ENCODE results near the gene CHN2. TPM values are rescaled to one million over a fixed set of nuclear protein-coding genes. Genes with fewer than 3 reads are reported as not detected.

CHN2 gene
- total RNA-seq, 1 donor from 2014 or later, result 0.73 TPM

DNA sequence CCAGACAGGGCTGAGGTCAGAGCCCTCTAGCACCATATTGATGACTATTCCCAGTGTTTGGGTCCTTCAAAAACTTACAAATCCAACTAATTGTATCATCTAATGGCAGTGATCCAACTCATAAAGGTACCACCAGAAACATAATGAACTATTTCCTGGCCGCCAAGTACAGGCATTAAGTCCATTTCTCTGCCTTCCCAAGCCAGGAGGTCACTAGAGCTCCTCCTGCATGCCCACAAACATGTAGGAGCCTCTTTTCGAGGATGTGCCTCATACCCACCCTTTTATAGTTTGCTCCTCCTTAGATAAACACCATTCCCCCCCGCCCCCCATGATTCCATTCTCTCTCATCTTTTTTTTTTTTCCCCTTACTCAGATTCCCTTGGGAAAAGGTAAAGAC lies 91.3 kb downstream of the CHN2 start:
- Mint-ChIP-seq H3K4me1 (ENCODE audit: low read depth) (peaks cover 49% of the 10 kb centered on the region), H3K27me3 (ENCODE audit: low read depth) (peaks cover 37% of the 10 kb centered on the region), H3K4me3 (ENCODE audit: low read depth) (no peak overlapping the region), H3K36me3 (ENCODE audit: low read depth) (no peaks in the 10 kb centered on the region), H3K27ac (no peak overlapping the region), H3K9me3 (no peaks in the 10 kb centered on the region)
- intact Hi-C loops (cut with micrococcal nuclease), result loop anchor here (1.0 to 5.0 kb wide), 3 partner anchors 15 to 89 kb away; no protein-coding TSS in a partner anchor
- no peak for DNase-seq (ENCODE audit: low spot score)

DNA sequence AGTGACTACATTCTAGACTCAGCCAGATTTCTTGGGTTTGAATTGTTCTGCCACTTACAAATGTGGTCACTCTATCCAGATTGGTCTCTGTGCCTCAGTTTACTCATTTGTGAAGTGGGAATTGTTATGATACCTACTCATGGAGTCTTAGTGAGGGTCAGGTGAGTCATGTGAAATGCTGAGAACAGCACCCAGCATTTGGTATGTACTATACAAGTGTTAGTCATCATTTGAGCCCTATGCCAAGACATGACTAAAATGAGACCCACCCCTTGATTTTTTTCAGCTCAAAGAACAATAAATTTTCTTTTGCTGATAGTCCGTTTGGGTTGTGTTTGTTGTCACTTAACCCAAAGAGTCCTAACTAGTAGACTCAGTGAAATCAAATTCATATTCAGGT lies 92.8 kb downstream of the CHN2 start:
- no peak overlapping the region for H3K27ac Mint-ChIP-seq
- intact Hi-C loops (cut with micrococcal nuclease), result loop anchor here (5.0 kb wide), 1 partner anchor 90 kb away; no protein-coding TSS in a partner anchor
- no peaks in the 10 kb centered on the region for H3K9me3 Mint-ChIP-seq
- peaks cover 48% of the 10 kb centered on the region for H3K4me1 Mint-ChIP-seq (ENCODE audit: low read depth)
- H3K4me3 Mint-ChIP-seq (ENCODE audit: low read depth), result no peak overlapping the region
- H3K27me3 Mint-ChIP-seq (ENCODE audit: low read depth), result peaks cover 41% of the 10 kb centered on the region
- H3K36me3 Mint-ChIP-seq (ENCODE audit: low read depth), result no peaks in the 10 kb centered on the region
- no peak for DNase-seq (ENCODE audit: low spot score)

DNA sequence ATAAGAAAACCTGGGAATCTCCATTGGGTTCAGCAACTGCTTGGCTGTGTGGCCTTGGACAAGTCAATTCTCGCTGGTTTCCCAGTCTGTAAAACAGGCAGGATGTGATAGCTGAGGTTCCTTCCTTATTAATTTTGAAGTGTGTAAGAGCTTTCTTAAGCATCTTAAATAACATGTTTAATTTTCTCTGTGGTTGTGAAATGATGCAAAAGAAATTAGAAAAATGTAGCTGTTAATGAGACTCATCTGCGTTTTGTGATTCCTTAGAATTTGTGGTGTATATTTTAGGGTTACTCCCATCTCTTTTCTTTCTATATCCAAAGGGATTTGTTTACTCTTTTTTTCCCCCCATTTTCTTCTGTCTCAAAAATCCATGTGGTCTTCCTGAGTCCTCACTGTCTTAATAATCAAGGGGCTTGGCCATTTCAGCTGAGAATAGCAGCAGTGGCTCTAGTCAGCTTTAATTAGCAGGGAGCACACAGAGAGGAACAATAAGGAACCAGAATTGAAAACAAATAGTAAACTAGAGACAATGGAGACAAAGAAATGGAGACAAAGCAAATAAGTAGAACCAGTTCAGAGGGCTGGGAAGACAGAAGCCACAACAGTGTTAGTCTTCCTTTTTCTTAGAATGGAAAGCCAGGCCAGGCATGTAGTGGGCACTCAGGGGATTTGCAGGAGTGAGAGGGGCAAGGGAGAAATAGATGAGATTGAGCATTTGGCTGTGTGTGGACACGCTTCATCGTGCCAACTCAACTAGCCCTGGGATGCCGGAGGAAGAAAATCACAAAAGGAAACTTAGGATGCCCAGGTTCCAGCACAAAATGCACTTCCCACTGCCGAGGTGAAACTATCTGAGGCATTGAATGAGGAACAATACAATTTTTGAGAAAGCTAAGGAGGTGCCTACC lies 93.9 kb downstream of the CHN2 start:
- peaks cover 48% of the 10 kb centered on the region for H3K4me1 Mint-ChIP-seq (ENCODE audit: low read depth)
- intact Hi-C loops (cut with micrococcal nuclease), result loop anchor here (1.0 to 5.0 kb wide), 3 partner anchors 10 to 91 kb away; no protein-coding TSS in a partner anchor
- no peak overlapping the region for H3K27ac Mint-ChIP-seq
- no peak for DNase-seq (ENCODE audit: low spot score)
- H3K27me3 Mint-ChIP-seq (ENCODE audit: low read depth), result peaks cover 45% of the 10 kb centered on the region
- no peak overlapping the region for H3K4me3 Mint-ChIP-seq (ENCODE audit: low read depth)
- no peaks in the 10 kb centered on the region for H3K9me3 Mint-ChIP-seq
- no peaks in the 10 kb centered on the region for H3K36me3 Mint-ChIP-seq (ENCODE audit: low read depth)

DNA sequence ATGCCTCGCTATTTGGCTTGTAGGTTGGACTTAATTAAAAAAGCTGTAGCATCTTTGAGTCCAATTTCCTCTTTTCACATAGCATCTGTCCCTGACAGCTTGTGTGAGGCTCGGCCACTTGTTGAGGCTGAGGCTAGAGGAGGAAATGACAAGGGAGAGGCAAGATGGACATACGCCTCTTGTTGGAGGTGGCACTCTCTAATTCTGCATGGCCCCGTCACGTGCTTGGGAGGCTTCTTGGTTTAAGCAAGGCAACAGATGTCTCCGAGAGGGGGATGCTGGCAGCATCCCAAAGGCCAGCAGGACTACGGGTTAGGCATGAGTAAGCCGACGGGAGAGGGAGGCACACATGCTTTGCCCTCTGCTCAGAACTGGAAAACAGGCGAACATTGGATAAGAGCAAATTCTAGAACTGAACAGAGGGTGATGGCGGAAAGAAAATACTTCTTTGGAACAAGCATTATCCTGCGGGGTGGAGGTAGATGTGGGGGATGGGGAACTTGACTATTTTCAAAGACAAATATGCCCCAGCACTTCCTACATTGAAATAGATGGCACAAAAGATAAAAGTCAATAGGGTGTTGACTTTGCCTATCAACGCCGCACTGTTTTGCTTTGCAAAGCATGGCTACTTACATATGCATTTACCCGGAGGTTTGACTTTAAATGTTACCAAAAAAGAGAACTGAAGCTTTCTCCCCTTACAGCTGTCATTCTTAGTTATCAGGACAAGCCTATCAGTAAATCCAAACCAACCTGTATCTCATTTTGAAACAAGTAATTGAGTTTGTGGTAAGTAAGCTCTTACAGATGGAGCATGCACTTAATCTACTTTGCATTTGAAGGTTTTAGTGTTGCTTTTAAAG lies 94.8 kb downstream of the CHN2 start:
- intact Hi-C loops (cut with micrococcal nuclease), result loop anchor here (1.0 to 5.0 kb wide), 3 partner anchors 11 to 92 kb away; no protein-coding TSS in a partner anchor
- H3K4me1 Mint-ChIP-seq (ENCODE audit: low read depth), result peaks cover 48% of the 10 kb centered on the region
- no peak for DNase-seq (ENCODE audit: low spot score)
- peaks cover 47% of the 10 kb centered on the region for H3K27me3 Mint-ChIP-seq (ENCODE audit: low read depth)
- H3K27ac Mint-ChIP-seq, result no peak overlapping the region
- no peaks in the 10 kb centered on the region for H3K36me3 Mint-ChIP-seq (ENCODE audit: low read depth)
- H3K4me3 Mint-ChIP-seq (ENCODE audit: low read depth), result no peak overlapping the region
- H3K9me3 Mint-ChIP-seq, result no peaks in the 10 kb centered on the region

DNA sequence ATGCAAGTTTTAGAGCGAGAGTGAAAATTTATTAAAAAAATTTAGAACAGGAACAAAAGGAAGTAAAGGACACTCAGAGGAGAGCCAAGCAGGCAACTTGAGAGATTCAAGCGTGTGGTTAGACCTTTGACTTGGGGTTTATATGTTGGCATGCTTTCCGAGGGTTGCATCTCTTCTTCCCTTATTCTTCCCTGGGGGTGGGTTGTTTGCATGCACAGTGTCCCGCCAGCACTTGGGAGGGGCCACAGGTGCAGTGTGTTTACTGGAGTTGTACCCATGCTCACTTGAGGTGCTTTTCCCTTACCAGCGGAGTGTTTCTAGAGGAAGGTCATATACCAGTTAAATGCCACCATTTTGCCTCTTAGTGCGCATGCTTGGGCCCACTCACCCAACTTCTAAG lies 96.3 kb downstream of the CHN2 start:
- no peak overlapping the region for H3K27ac Mint-ChIP-seq
- peaks cover 36% of the 10 kb centered on the region for H3K4me1 Mint-ChIP-seq (ENCODE audit: low read depth)
- peaks cover 50% of the 10 kb centered on the region for H3K27me3 Mint-ChIP-seq (ENCODE audit: low read depth)
- H3K36me3 Mint-ChIP-seq (ENCODE audit: low read depth), result no peaks in the 10 kb centered on the region
- H3K4me3 Mint-ChIP-seq (ENCODE audit: low read depth), result no peak overlapping the region
- DNase-seq (ENCODE audit: low spot score), result no peak
- H3K9me3 Mint-ChIP-seq, result no peaks in the 10 kb centered on the region
- intact Hi-C loops (cut with micrococcal nuclease), result no loop called here

DNA sequence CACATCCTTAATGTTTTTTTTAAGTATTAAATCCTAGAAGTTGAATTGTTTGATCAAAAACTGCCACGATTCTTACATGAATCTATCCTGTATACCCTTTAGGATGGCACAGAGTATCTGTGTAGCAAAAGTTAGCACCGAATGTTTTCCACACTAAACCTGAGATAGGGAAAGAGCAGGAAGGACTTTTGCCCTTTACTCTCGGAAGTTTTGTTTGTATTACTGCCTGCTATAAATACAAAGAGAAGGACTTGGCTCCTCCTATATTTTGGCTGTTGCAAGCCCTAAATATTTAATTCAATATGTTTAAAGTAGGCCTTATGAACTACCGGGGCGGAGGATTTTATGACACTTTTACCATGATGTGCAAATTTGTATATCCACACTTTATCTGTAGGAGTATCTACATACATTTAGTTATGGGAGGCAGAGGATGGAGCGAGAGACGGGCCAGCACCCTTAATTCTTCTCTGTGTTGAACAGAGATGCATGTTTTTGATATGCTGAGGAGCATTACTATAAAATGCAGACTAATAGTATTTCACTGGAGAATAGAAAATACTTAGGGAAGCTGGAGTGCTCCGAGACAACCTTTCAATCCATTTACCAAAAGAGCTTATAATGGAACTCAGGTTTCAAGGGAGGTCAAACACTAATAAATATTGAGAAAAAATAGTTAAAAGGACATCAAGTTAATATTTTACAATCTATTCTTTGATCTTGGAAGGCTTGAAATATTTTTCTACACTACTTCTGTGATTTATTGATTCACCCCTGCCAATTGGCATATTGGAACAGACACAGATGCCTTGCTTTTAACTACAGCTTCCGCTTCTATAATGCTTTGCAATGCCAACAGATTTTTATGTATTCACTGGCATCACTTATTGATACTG lies 97.4 kb downstream of the CHN2 start:
- H3K9me3 Mint-ChIP-seq, result no peaks in the 10 kb centered on the region
- intact Hi-C loops (cut with micrococcal nuclease), result no loop called here
- H3K4me3 Mint-ChIP-seq (ENCODE audit: low read depth), result no peak overlapping the region
- no peak for DNase-seq (ENCODE audit: low spot score)
- peaks cover 28% of the 10 kb centered on the region for H3K4me1 Mint-ChIP-seq (ENCODE audit: low read depth)
- peaks cover 53% of the 10 kb centered on the region for H3K27me3 Mint-ChIP-seq (ENCODE audit: low read depth)
- H3K27ac Mint-ChIP-seq, result no peak overlapping the region
- H3K36me3 Mint-ChIP-seq (ENCODE audit: low read depth), result no peaks in the 10 kb centered on the region

DNA sequence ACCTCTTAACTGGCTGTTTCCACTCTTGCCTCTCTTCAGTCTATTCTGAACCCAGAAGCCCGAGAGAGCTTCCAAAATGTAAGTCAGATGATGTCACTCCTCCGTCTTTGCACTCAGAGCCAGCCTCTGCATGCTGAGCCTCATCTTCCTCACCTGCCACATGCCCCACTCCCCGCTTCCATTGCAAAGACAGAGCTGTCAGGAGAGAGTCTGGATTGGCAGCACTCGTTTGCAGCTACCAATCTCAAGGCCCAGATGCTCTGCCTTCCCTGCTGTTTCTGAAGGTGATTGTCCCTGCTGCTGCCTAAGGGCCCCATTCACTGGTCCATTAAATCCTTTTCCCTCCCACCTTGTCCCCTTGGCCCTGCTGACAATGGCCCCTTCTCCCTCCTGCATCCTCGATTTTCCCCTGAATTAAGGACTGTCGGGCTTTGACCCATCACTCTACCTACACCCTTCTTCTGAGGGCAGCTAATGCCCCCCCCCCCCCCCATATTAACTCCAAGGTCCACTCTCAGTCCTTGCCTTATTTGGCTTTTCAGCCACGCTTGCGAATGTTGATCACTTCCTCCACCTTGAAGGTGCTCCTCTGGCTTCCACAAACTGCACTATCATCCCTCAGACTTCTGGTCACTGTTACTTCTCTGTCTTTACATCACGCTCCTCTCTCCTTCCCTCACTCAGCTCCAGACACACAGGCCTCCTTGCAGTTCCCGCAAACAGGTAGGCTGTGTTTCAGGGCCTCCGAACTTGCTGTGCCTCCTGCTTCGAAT lies 98.5 kb downstream of the CHN2 start:
- Mint-ChIP-seq H3K27ac (no peak overlapping the region), H3K9me3 (no peaks in the 10 kb centered on the region), H3K4me1 (ENCODE audit: low read depth) (peaks cover 22% of the 10 kb centered on the region), H3K27me3 (ENCODE audit: low read depth) (peaks cover 51% of the 10 kb centered on the region), H3K4me3 (ENCODE audit: low read depth) (no peak overlapping the region), H3K36me3 (ENCODE audit: low read depth) (no peaks in the 10 kb centered on the region)
- intact Hi-C loops (cut with micrococcal nuclease), result no loop called here
- no peak for DNase-seq (ENCODE audit: low spot score)

DNA sequence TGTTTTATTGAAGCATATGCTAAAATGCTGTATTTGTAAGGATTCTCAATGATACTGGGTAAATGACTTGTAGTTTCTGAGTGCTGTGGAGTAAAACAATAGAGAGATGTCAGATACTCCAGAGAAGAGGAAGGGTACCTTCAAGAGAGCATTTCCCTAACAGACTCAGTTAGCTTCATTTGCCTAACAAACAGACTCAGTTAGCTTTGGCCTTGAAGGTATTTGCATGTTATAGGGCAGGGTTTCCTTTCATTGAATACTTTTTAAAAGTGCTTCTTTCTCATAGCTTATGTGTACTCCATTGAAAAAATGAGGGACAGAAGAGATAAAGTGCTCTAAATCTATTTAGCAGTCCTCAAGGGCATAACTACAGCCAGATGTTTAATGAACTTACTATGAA lies 101.8 kb downstream of the CHN2 start:
- Mint-ChIP-seq H3K9me3 (no peaks in the 10 kb centered on the region), H3K4me3 (ENCODE audit: low read depth) (no peak overlapping the region), H3K4me1 (ENCODE audit: low read depth) (no peaks in the 10 kb centered on the region), H3K27ac (no peak overlapping the region), H3K27me3 (ENCODE audit: low read depth) (peaks cover 51% of the 10 kb centered on the region), H3K36me3 (ENCODE audit: low read depth) (no peaks in the 10 kb centered on the region)
- intact Hi-C loops (cut with micrococcal nuclease), result no loop called here
- DNase-seq (ENCODE audit: low spot score), result no peak

DNA sequence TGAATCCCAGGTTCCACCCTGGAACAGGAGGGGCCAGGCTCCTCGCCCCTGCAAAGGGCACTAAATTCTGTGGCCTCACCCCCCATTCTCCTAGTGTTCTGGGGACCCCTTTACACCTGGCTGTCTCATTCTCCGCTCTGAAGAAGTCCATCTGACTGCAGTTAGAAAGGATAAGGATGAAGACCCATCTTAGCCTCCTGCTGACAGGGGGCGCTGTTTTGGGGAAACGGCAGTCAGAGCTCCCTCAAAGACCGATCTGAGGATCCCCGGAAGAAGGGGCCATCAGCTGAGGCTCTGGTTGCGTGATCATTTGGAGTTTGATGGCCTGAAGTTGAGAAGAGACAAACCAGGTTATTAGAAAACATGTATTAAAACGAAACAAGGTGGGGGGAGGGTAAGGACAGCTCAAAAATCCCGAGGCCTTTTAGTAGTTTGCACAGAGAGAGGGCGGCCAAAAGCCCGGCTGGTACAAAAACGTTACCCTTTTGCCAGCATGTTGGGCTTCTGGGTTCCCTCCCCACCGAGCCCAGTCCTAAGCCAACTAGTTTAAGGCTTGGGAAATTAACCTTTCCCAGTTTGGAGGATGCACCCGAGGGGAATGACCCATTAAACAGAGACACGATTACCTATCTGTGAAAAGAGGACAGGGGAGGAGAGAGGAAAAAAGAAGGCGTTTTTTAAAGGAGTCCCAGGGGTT lies 102.8 kb downstream of the CHN2 start:
- Mint-ChIP-seq H3K4me3 (ENCODE audit: low read depth) (no peak overlapping the region), H3K27ac (no peak overlapping the region)
- DNase-seq (ENCODE audit: low spot score), result no peak

DNA sequence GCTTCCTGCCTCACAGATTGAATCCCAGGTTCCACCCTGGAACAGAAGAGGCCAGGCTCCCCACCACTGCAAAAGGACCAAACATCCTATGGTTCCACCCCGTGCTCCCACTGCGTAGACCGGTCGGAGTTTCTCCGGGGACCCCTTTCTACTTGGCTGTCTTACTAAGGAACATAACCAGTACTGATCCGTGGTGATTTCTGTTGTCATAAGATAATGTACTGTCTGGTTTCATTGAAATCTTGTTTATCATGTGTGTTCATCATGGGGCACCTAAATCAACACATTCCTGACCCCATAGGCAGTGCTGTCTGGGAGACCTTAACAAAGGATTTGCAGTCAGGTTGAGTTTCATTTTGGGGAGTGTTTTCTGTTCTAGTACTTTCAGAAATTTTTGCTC lies 104.5 kb downstream of the CHN2 start:
- no peak overlapping the region for H3K27ac Mint-ChIP-seq
- DNase-seq (ENCODE audit: low spot score), result no peak
- peaks cover 42% of the 10 kb centered on the region for H3K27me3 Mint-ChIP-seq (ENCODE audit: low read depth)
- intact Hi-C loops (cut with micrococcal nuclease), result no loop called here
- no peaks in the 10 kb centered on the region for H3K9me3 Mint-ChIP-seq
- H3K4me1 Mint-ChIP-seq (ENCODE audit: low read depth), result no peaks in the 10 kb centered on the region
- H3K4me3 Mint-ChIP-seq (ENCODE audit: low read depth), result no peak overlapping the region
- no peaks in the 10 kb centered on the region for H3K36me3 Mint-ChIP-seq (ENCODE audit: low read depth)

More for the DNA sequence above, 102.8 kb downstream of the CHN2 start:
- Mint-ChIP-seq H3K27me3 (ENCODE audit: low read depth) (peaks cover 50% of the 10 kb centered on the region), H3K9me3 (no peaks in the 10 kb centered on the region), H3K36me3 (ENCODE audit: low read depth) (no peaks in the 10 kb centered on the region), H3K4me1 (ENCODE audit: low read depth) (no peaks in the 10 kb centered on the region)
- intact Hi-C loops (cut with micrococcal nuclease), result no loop called here

DNA sequence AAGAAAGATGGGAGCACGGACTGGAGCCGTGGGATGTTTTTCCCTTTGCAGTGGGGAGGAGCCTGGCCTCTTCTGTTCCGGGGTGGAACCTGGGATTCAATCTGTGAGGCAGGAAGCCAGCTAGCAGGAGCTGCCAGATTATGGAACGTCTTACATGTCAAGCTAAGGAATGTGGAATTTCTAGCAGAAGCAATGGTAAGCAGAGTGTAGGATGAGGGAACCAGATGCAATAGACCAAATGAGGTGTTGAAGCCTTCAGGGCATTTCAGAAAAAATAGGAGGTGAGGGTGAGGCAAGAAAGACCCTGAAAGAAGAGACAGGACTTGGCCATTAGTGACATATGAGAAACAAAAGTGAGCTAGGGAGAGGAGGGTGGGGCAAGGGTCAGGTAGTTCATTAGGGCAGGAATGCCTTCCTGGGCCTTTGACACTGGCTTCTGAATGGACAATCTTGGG lies 105.5 kb downstream of the CHN2 start:
- intact Hi-C loops (cut with micrococcal nuclease), result no loop called here
- Mint-ChIP-seq H3K27me3 (ENCODE audit: low read depth) (peaks cover 45% of the 10 kb centered on the region), H3K27ac (no peak overlapping the region), H3K4me3 (ENCODE audit: low read depth) (no peak overlapping the region), H3K9me3 (no peaks in the 10 kb centered on the region), H3K36me3 (ENCODE audit: low read depth) (no peaks in the 10 kb centered on the region), H3K4me1 (ENCODE audit: low read depth) (no peaks in the 10 kb centered on the region)
- DNase-seq (ENCODE audit: low spot score), result no peak
